ENCODE data around the gene DOK4. TPM values are rescaled to one million over a fixed set of nuclear protein-coding genes. Genes with fewer than 3 reads are reported as not detected.

DOK4 gene
- polyA plus RNA-seq, 2 donors, result 27.6 to 33.7 TPM

Other genes with a start within 250 kb of the DOK4 start
- 10 to 100 TPM; 20.8 to 30.1 TPM for gene ARL2BP, start 241.2 kb downstream of the DOK4 start, polyA plus RNA-seq
- gene PLLP, start 201.8 kb downstream of the DOK4 start, polyA plus RNA-seq, result 10 to 100 TPM; 18.1 to 28.0 TPM
- under 1 TPM; 0.31 to 0.78 TPM for gene CCL22, start 127.7 kb downstream of the DOK4 start, polyA plus RNA-seq
- 1 to 10 TPM; 5.0 to 5.9 TPM for gene CX3CL1, start 114.0 kb downstream of the DOK4 start, polyA plus RNA-seq
- 1 to 10 TPM; 1.1 to 7.6 TPM for gene CCL17, start 81.7 kb downstream of the DOK4 start, polyA plus RNA-seq
- gene CIAPIN1, start 39.1 kb downstream of the DOK4 start, polyA plus RNA-seq, result 10 to 100 TPM; 11.7 to 31.6 TPM
- 10 to 100 TPM; 56.1 to 70.3 TPM for gene COQ9, start 39.0 kb downstream of the DOK4 start, polyA plus RNA-seq
- 10 to 100 TPM; 18.5 to 34.0 TPM for gene POLR2C, start 23.8 kb downstream of the DOK4 start, polyA plus RNA-seq
- gene CCDC102A, start 50.1 kb upstream of the DOK4 start, polyA plus RNA-seq, result 1 to 10 TPM; 2.6 TPM
- under 1 TPM; 0.49 to 0.85 TPM for gene ADGRG5, start 56.1 kb upstream of the DOK4 start, polyA plus RNA-seq
- gene ADGRG1, start 142.1 kb upstream of the DOK4 start, polyA plus RNA-seq, result 10 to 100 TPM; 30.9 to 31.1 TPM
- under 1 TPM; 0.31 to 0.72 TPM for gene ADGRG3, start 181.8 kb upstream of the DOK4 start, polyA plus RNA-seq
- not detected for gene DRC7, start 208.3 kb upstream of the DOK4 start, polyA plus RNA-seq
- gene KATNB1, start 249.3 kb upstream of the DOK4 start, polyA plus RNA-seq, result 10 to 100 TPM; 10.5 to 16.5 TPM

Data from esophagus (tissue), 2 donors.